HG03439 (cell line): ENCODE data around the gene ASB2.

Experiments used
- ATAC-seq: cut with Tn5 transposase; IDR thresholded peaks from one replicate; pipeline ENCODE4 v1.9.1; 2021; ENCODE audit warnings: mild to moderate bottlenecking, moderate library complexity; ENCODE audit not compliant: unreplicated experiment

ASB2 gene

GRCh38 chr14:93976477-93977057 lies at the start of gene ASB2:
Gene ASB2, minus strand, starts transcription at chr14:93976570. Its CDS starts 12,031 bp downstream, at chr14:93964539.
- ATAC-seq: peak; percentile 7

- no peak for ATAC-seq
These were observed 49.4 kb upstream of the ASB2 start for GRCh38 chr14:94025720-94026119.

GRCh38 chr14:94024549-94024948 lies 48.2 kb upstream of the ASB2 start:
- ATAC-seq: no peak

- ATAC-seq: no peak
These were observed 46.4 kb upstream of the ASB2 start for GRCh38 chr14:94022532-94023411.

GRCh38 chr14:94021416-94022157 lies 45.2 kb upstream of the ASB2 start:
- ATAC-seq: no peak

- ATAC-seq: no peak
These were observed 44.6 kb upstream of the ASB2 start for GRCh38 chr14:94021001-94021400.

GRCh38 chr14:94020267-94020666 lies 43.9 kb upstream of the ASB2 start:
- no peak for ATAC-seq

- ATAC-seq: no peak
These were observed 43.0 kb upstream of the ASB2 start for GRCh38 chr14:94019329-94019728.

GRCh38 chr14:94018308-94018707 lies 41.9 kb upstream of the ASB2 start:
- ATAC-seq: no peak

GRCh38 chr14:94016446-94016976 lies 40.1 kb upstream of the ASB2 start:
- no peak for ATAC-seq

GRCh38 chr14:94015223-94015622 lies 38.9 kb upstream of the ASB2 start:
- no peak for ATAC-seq

- ATAC-seq: no peak
These were observed 38.0 kb upstream of the ASB2 start for GRCh38 chr14:94014382-94014781.

GRCh38 chr14:94011795-94012194 lies 35.4 kb upstream of the ASB2 start:
- ATAC-seq: no peak

- no peak for ATAC-seq
These were observed 34.3 kb upstream of the ASB2 start for GRCh38 chr14:94010625-94011024.

GRCh38 chr14:94009767-94010166 lies 33.4 kb upstream of the ASB2 start:
- no peak for ATAC-seq

- ATAC-seq: no peak
These were observed 31.9 kb upstream of the ASB2 start for GRCh38 chr14:94008234-94008633.

GRCh38 chr14:94005324-94006073 lies 29.1 kb upstream of the ASB2 start:
- no peak for ATAC-seq

GRCh38 chr14:94004015-94004414 lies 27.6 kb upstream of the ASB2 start:
- ATAC-seq: no peak

- ATAC-seq: no peak
These were observed 27.0 kb upstream of the ASB2 start for GRCh38 chr14:94003397-94003796.

- ATAC-seq: no peak
These were observed 25.4 kb upstream of the ASB2 start for GRCh38 chr14:94001501-94002396.
